IPS-15b (cell line): ENCODE results near the gene BATF2.

Source experiments
- H3K27me3 ChIP-seq: one replicate; pipeline ENCODE4 v1.6.1; 2013; ENCODE audit warnings: low read length; ENCODE audit not compliant: control insufficient read depth, insufficient read depth
- H3K36me3 ChIP-seq: one replicate; pipeline ENCODE4 v1.6.1; 2013; ENCODE audit warnings: low read length; ENCODE audit not compliant: control insufficient read depth, insufficient read depth
- H3K4me1 ChIP-seq: one replicate; pipeline ENCODE4 v1.6.1; 2013; ENCODE audit warnings: mild to moderate bottlenecking, low read length; ENCODE audit not compliant: control insufficient read depth, insufficient read depth
- H3K4me3 ChIP-seq: one replicate; pipeline ENCODE4 v1.5.1; 2013; ENCODE audit warnings: low read depth, low read length
- H3K9ac ChIP-seq: one replicate; pipeline ENCODE4 v1.6.1; 2013; ENCODE audit warnings: low read depth, mild to moderate bottlenecking, low read length
- H3K9me3 ChIP-seq: one replicate; pipeline ENCODE4 v1.6.1; 2013; ENCODE audit warnings: mild to moderate bottlenecking, low read length; ENCODE audit not compliant: control insufficient read depth, insufficient read depth

Gene BATF2

GRCh38 chr11:64954201-64954600, 42.6 kb downstream of the BATF2 start:
- Histone ChIP-seq H3K4me1 (no peaks in the 10 kb centered on the region), H3K9ac (no peak overlapping the region), H3K36me3 (no peaks in the 10 kb centered on the region), H3K9me3 (no peaks in the 10 kb centered on the region), H3K27me3 (no peaks in the 10 kb centered on the region), H3K4me3 (no peak overlapping the region)

- H3K27me3 ChIP-seq: no peaks in the 10 kb centered on the region
- H3K4me3 ChIP-seq: no peak overlapping the region
- H3K9me3 ChIP-seq: no peaks in the 10 kb centered on the region
These were observed 45.2 kb downstream of the BATF2 start for GRCh38 chr11:64951529-64951928.

GRCh38 chr11:64947208-64947814, 49.5 kb downstream of the BATF2 start:
- Histone ChIP-seq H3K4me3 (no peak overlapping the region), H3K9me3 (no peaks in the 10 kb centered on the region), H3K36me3 (no peaks in the 10 kb centered on the region), H3K27me3 (peaks cover 4% of the 10 kb centered on the region), H3K9ac (no peak overlapping the region), H3K4me1 (no peaks in the 10 kb centered on the region)

More at GRCh38 chr11:64951529-64951928, 45.2 kb downstream of the BATF2 start:
- Histone ChIP-seq H3K9ac (no peak overlapping the region), H3K36me3 (no peaks in the 10 kb centered on the region), H3K4me1 (no peaks in the 10 kb centered on the region)
